ENCODE results near the gene PARVB. TPM values are rescaled to one million over a fixed set of nuclear protein-coding genes. Genes with fewer than 3 reads are reported as not detected.

PARVB gene
- total and polyA plus RNA-seq, 2 of the 8 experiments (the other 6 are each of a cell fraction or from before 2014, with no cell fraction given) = 14.5 to 18.6 TPM

GRCh38 chr22:44162960-44163359 lies 138.9 kb downstream of the PARVB start:
- H3K27me3 ChIP-seq (replicated peaks in 1 of 4; ENCODE audit: control insufficient read depth in 3 of 4, extremely low read depth in 1 of 4, insufficient read depth in 3 of 4, low read length in 3 of 4) = no peaks in the 10 kb centered on the region
- FAIRE-seq = no peak
- peak overlapping the region; percentile 44; the same call in 1 of the 2 replicates for H2BK5ac ChIP-seq (ENCODE audit: low read depth, low read length)
- no peak overlapping the region for H3K27ac ChIP-seq (ENCODE audit: low read depth, low read length)
- H2BK20ac ChIP-seq (ENCODE audit: low read length) = no peak overlapping the region
- WGBS, 2 experiments (ENCODE audit: extremely low coverage in 1 of 2, insufficient coverage in 1 of 2, insufficient read length in 1 of 2, insufficient replicate concordance in 2 of 2, low coverage in 1 of 2, low lambda C conversion rate in 2 of 2, missing lambda C conversion rate in 1 of 2) = 95% methylated on average over 13 of the region's 13 CpGs; no CpG with 5 or more reads in 1 of the 2 experiments
- no peak overlapping the region for H2AFZ ChIP-seq (ENCODE audit: low read length)
- H3K14ac ChIP-seq (ENCODE audit: insufficient read length) = no peak overlapping the region
- no peaks in the 10 kb centered on the region for H3K23me2 ChIP-seq (ENCODE audit: low read depth, low read length)
- no peak overlapping the region for H3K23ac ChIP-seq (ENCODE audit: insufficient read length)
- no peaks in the 10 kb centered on the region for H3K9me3 ChIP-seq (ENCODE audit: insufficient read depth in 2 of 2, low read depth in 1 of 2, low read length in 1 of 2)
- TF ChIP-seq POLR2AphosphoS5 (IDR thresholded peaks at IDR 0.05; ENCODE audit: low read depth, low read length) (no peak), SRF (IDR thresholded peaks at IDR 0.05; ENCODE audit: low read depth, low read length) (no peak), EP300 (IDR thresholded peaks at IDR 0.05; ENCODE audit: borderline replicate concordance in 1 of 2, low read depth in 2 of 2, low read length in 2 of 2) (no peak), GABPA (IDR thresholded peaks at IDR 0.05; ENCODE audit: borderline replicate concordance, insufficient read depth, low read length) (no peak), RAD21 (IDR thresholded peaks at IDR 0.05 in 1 of 2, conservative IDR thresholded peaks at IDR 0.05 in 1 of 2; ENCODE audit: low read depth in 2 of 2, low read length in 2 of 2) (no peak), RXRA (IDR thresholded peaks at IDR 0.05; ENCODE audit: insufficient read depth, low read depth, low read length) (no peak), TCF12 (IDR thresholded peaks at IDR 0.05; ENCODE audit: low read depth, low read length) (no peak), BACH1 (IDR thresholded peaks at IDR 0.05; ENCODE audit: low read length) (no peak), TAF1 (IDR thresholded peaks at IDR 0.05; ENCODE audit: low read depth, low read length) (no peak), EGR1 (IDR thresholded peaks at IDR 0.05; ENCODE audit: borderline replicate concordance, low read depth, low read length) (no peak)
- TF ChIP-seq, protein P1, sequence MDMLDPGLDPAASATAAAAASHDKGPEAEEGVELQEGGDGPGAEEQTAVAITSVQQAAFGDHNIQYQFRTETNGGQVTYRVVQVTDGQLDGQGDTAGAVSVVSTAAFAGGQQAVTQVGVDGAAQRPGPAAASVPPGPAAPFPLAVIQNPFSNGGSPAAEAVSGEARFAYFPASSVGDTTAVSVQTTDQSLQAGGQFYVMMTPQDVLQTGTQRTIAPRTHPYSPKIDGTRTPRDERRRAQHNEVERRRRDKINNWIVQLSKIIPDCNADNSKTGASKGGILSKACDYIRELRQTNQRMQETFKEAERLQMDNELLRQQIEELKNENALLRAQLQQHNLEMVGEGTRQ (IDR thresholded peaks at IDR 0.05; ENCODE audit: low read length) = no peak
- no peak overlapping the region for H4K5ac ChIP-seq (ENCODE audit: insufficient read length, low read depth, low read length)
- no peaks in the 10 kb centered on the region for H3K79me1 ChIP-seq (ENCODE audit: low read depth, low read length)
- H2BK120ac ChIP-seq (replicated peaks; ENCODE audit: low read depth, low read length) = no peak overlapping the region
- no peak overlapping the region for H2BK12ac ChIP-seq (ENCODE audit: low read depth, low read length)
- no peaks in the 10 kb centered on the region; a peak in 1 of 8 replicates for H3K36me3 ChIP-seq (ENCODE audit: control insufficient read depth in 2 of 4, insufficient read depth in 4 of 4, low read length in 3 of 4)
- no peak for DNase-seq (ENCODE audit: low read depth in 1 of 2, low spot score in 2 of 2)
- no peak overlapping the region for H3K9ac ChIP-seq (replicated peaks in 1 of 4; ENCODE audit: extremely low read depth in 1 of 4, low read depth in 3 of 4, low read length in 3 of 4)
- H3K4me1 ChIP-seq (replicated peaks in 1 of 4; ENCODE audit: control insufficient read depth in 3 of 4, insufficient read depth in 4 of 4, low read length in 3 of 4) = peaks cover 3 to 14% (median 6%) of the 10 kb centered on the region in 4 experiments; a peak in 5 of 7 replicates
- H3K4me3 ChIP-seq (ENCODE audit: extremely low read depth in 1 of 4, insufficient read depth in 2 of 4, low read depth in 3 of 4, low read length in 4 of 4) = no peak overlapping the region
- H2BK15ac ChIP-seq (ENCODE audit: low read length) = no peak overlapping the region
- no peaks in the 10 kb centered on the region for H3K79me2 ChIP-seq (ENCODE audit: control insufficient read depth in 1 of 2, insufficient read depth in 2 of 2, low read length in 2 of 2)
- H4K91ac ChIP-seq (replicated peaks; ENCODE audit: insufficient read length, low read length) = peak overlapping the region; percentile 82
- peak overlapping the region; percentile 57 for H4K8ac ChIP-seq (ENCODE audit: extremely low read depth, insufficient read depth, low read length)
- H3K4ac ChIP-seq (replicated peaks; ENCODE audit: insufficient read length, low read depth, low read length) = no peak overlapping the region
- ChIA-PET POLR2A (ENCODE audit: partially characterized antibody) (no interaction called here), CTCF (ENCODE audit: partially characterized antibody) (no interaction called here)
- no peak overlapping the region for H3K56ac ChIP-seq (replicated peaks; ENCODE audit: insufficient read length, low read depth, low read length)
- no peak overlapping the region for H3K4me2 ChIP-seq (ENCODE audit: insufficient read depth in 1 of 2, low read depth in 2 of 2, low read length in 2 of 2)
- no peak overlapping the region for H3K18ac ChIP-seq (ENCODE audit: extremely low read depth, low read length)
- peak overlapping the region; percentile 60; the same call in 1 of the 2 replicates for H2AK5ac ChIP-seq (ENCODE audit: low read depth, low read length)
- H4K20me1 ChIP-seq (replicated peaks in 1 of 2; ENCODE audit: control insufficient read depth in 1 of 2, insufficient read depth in 2 of 2, low read length in 2 of 2) = no peaks in the 10 kb centered on the region
